HG02610 (cell line): ENCODE measurements around the gene C10orf105.

Source experiments
- ATAC-seq: cut with Tn5 transposase; IDR thresholded peaks from one replicate; pipeline ENCODE4 v1.9.1; 2021; ENCODE audit warnings: mild to moderate bottlenecking, moderate library complexity; ENCODE audit not compliant: unreplicated experiment

The C10orf105 gene

GRCh38 chr10:71718165-71718698, 1.3 kb downstream of the C10orf105 start:
- no peak for ATAC-seq

GRCh38 chr10:71717551-71717951, 2.0 kb downstream of the C10orf105 start:
- no peak for ATAC-seq

GRCh38 chr10:71717056-71717455, 2.5 kb downstream of the C10orf105 start:
- no peak for ATAC-seq

GRCh38 chr10:71716426-71716825, 3.2 kb downstream of the C10orf105 start:
- no peak for ATAC-seq

GRCh38 chr10:71715860-71716259, 3.7 kb downstream of the C10orf105 start:
- ATAC-seq: no peak

- ATAC-seq: no peak
Observed at GRCh38 chr10:71715026-71715425, 4.6 kb downstream of the C10orf105 start.

- no peak for ATAC-seq
Observed at GRCh38 chr10:71714592-71714991, 5.0 kb downstream of the C10orf105 start.

- ATAC-seq: no peak
Observed at GRCh38 chr10:71714031-71714410, 5.6 kb downstream of the C10orf105 start.

GRCh38 chr10:71713135-71714030, 6.2 kb downstream of the C10orf105 start:
- ATAC-seq: no peak

GRCh38 chr10:71712572-71713134, 6.9 kb downstream of the C10orf105 start:
- ATAC-seq: no peak

GRCh38 chr10:71712170-71712569, 7.4 kb downstream of the C10orf105 start:
- no peak for ATAC-seq

- ATAC-seq: no peak
Observed at GRCh38 chr10:71711052-71711623, 8.4 kb downstream of the C10orf105 start.

GRCh38 chr10:71710519-71710918, 9.1 kb downstream of the C10orf105 start:
- no peak for ATAC-seq

- ATAC-seq: no peak
Observed at GRCh38 chr10:71708897-71709882, 10.4 kb downstream of the C10orf105 start.

- no peak for ATAC-seq
Observed at GRCh38 chr10:71708301-71708703, 11.3 kb downstream of the C10orf105 start.

- ATAC-seq: no peak
Observed at GRCh38 chr10:71707240-71707789, 12.3 kb downstream of the C10orf105 start.

- no peak for ATAC-seq
Observed at GRCh38 chr10:71706216-71707121, 13.1 kb downstream of the C10orf105 start.

- no peak for ATAC-seq
Observed at GRCh38 chr10:71705582-71705981, 14.0 kb downstream of the C10orf105 start.

GRCh38 chr10:71704816-71705215, 14.8 kb downstream of the C10orf105 start:
- ATAC-seq: no peak
